ENCODE measurements around the gene ARHGAP24.

DNA sequence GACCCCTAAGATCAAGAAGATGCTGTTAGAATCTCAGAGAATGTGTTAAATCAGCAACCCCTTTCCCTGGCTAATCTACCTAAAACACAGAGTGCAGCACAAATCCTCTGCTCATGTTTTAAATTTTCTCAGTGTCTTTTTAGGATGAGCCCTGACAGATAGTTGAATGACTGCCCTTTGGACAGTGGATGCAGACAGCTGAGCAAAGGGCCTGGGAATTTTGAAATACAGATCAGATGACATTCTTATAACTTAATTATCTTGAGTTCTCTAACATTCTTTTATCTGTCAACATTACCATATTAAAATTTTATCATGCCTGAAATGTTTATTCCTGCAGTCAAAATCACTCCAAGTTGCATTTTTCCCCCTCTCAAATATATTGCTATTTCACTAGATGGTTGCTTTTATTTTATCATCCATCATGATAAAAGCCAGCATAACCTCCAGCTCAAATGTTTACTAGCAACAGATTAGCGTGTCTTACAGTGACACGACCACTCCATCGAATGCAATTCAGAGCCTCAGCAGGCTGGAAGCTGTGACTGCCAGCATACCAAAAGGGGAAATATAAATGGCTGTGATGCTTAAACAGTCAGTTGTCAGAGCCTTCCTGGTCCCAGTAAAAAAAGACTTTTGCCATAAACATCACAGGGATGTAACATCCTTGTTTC, 22.8 kb upstream of the ARHGAP24 start:
- TF ChIP-seq CTCF (IDR thresholded peaks at IDR 0.05): no peak
- no peak for TF ChIP-seq POLR2A (IDR thresholded peaks at IDR 0.05)
